ENCODE data around the gene DUSP9.

- no peak for TF ChIP-seq CTCF (IDR thresholded peaks at IDR 0.05)
- TF ChIP-seq POLR2A (IDR thresholded peaks at IDR 0.05) = no peak
Observed at GRCh38 chrX:153634832-153635231, 12.2 kb upstream of the DUSP9 start.
